HG03520 (cell line): ENCODE results near the gene TSEN2.
"Not testable (repeated sequence)": the region's sequence is repeated elsewhere in the genome, so short reads cannot be mapped to it uniquely, and the experiment has no call there.

Source experiments
- ATAC-seq: cut with Tn5 transposase; IDR thresholded peaks from one replicate; pipeline ENCODE4 v1.9.1; 2021; ENCODE audit warnings: mild to moderate bottlenecking, moderate library complexity; ENCODE audit not compliant: unreplicated experiment

Gene TSEN2

DNA sequence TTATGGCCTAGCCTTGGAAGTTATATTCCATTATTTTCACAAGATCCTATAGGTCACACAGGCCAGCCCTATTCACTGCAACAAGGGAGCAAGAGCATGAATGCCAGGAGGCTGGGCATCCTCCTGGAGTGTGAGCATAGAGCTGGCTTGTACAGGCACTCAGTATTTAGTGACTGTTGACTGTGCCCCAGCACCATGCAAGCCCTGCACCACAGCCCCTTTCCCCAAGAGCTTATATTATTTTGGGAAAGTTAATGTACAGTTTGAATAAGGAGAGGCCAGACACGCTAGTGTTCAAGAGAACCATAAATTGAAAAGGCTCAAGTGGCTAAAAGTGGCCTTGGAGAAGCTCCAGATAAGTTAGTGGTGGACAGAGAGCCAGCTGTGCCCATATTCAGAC lies 32.3 kb upstream of the TSEN2 start:
- no peak for ATAC-seq

GRCh38 chr3:12452361-12453330 lies 31.6 kb upstream of the TSEN2 start:
- ATAC-seq: no peak

DNA sequence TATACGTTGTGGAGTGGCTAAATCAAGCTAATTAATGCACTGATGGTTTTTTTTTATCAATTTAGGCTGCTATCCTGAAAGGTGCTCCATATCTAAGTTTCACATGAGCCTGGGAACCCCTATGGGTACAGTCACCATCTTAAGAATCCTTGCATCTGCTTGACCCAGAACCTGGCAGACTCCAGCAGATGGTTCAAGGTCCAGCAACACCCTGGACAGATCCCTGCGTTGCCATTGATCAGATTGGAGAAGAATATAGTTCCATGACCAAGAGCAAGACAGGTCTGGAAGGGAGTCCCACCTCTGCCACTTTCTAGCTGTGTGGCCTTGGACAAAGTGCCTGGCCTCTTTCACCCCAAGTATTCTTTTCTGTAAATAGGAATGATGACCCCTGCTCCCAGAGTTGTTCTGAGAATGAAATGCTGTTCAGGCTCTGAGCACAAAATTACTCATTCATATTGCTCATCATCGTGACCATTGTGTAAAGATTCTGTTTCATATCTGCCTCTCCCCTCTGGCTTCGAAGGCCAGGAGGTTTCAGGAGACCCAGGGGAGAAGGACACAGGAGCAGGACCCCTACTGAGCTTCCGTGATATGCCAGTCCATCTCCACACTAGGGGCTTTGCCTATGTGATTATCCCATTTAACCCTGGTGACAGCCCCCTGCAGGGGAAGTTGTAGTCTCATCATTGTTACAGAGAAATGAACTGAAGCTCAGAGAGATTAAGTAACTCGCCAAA lies 30.0 kb upstream of the TSEN2 start:
- no peak for ATAC-seq

- ATAC-seq: no peak
Observed at GRCh38 chr3:12454816-12455121, 29.5 kb upstream of the TSEN2 start.

DNA sequence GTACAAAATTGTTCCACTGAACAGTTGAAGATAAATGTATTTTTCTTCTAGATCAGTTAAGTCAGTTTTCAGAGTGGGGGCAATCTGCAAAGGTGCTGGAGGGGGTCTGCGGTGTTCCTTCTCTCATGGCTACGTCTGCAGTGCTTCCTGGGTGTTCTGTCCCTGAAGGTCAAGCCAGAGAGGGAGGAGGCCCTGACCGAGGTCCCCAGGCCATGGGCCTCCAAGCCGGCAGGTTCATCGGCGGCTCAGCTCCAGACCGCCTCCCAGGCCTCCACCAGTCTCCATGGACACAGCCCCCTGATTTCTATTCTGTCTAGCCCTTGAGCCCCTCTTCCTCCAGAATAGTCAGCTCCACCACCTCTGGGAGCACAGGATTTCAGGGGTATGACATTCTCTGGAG lies 28.5 kb upstream of the TSEN2 start:
- no peak for ATAC-seq

DNA sequence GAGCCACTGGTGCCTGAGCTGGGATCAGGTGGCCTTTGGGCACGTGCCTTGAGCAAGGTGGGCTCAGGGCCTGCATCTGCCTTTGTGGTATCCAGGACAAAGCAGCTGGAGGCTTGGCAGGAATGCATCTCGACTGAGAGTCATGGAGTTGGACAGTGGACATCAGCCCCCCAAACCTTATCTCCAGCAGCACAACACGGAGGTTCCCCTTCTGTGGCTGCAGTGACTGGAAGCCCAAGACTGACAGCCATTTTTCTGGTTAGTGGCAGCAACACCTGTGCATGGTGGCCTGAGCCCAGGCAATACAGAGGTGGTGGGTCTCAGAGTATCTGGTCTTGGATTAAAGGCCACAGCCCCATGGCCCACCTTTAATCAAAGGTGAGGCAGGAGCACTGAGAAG lies 27.8 kb upstream of the TSEN2 start:
- ATAC-seq: no peak

DNA sequence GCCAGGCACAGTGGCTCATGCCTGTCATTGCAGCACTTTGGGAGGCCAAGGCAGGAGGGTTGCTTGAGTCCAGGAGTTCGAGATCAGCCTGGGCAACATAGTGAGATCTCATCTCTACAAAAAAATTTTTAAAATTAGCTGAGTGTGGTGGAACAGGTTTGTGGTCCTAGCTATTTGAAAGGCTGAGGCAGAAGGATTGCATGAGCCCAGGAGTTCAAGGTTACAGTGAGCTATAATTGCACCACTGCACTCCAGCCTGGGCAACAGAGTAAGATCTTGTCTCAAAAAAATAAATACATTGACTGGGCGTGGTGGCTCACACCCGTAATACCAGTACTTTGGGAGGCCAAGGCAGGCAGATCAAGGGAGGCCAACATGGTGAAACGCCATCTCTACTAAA lies 26.9 kb upstream of the TSEN2 start:
- not testable (repeated sequence) for ATAC-seq

GRCh38 chr3:12458901-12459300 lies 25.4 kb upstream of the TSEN2 start:
- no peak for ATAC-seq

DNA sequence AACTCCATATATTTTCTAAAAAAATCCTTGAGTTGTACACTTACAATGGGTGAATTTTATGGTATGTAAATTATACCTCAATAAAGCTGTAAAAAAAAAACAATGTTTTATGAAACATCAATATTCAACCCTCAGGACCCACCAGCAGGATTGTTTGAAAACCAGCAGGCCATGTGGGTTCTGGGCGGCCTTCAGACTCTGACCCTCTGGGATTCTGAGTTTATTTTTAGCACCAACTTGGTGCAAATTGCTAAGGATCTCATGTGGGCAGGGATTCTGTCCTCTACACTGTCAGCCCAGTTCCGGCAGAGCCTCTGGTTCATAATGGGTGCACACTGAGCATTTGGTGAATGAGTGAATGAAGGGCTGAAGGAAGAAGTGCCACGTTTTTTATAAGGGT lies 24.2 kb upstream of the TSEN2 start:
- no peak for ATAC-seq

GRCh38 chr3:12461097-12461649 lies 23.1 kb upstream of the TSEN2 start:
- ATAC-seq: no peak

DNA sequence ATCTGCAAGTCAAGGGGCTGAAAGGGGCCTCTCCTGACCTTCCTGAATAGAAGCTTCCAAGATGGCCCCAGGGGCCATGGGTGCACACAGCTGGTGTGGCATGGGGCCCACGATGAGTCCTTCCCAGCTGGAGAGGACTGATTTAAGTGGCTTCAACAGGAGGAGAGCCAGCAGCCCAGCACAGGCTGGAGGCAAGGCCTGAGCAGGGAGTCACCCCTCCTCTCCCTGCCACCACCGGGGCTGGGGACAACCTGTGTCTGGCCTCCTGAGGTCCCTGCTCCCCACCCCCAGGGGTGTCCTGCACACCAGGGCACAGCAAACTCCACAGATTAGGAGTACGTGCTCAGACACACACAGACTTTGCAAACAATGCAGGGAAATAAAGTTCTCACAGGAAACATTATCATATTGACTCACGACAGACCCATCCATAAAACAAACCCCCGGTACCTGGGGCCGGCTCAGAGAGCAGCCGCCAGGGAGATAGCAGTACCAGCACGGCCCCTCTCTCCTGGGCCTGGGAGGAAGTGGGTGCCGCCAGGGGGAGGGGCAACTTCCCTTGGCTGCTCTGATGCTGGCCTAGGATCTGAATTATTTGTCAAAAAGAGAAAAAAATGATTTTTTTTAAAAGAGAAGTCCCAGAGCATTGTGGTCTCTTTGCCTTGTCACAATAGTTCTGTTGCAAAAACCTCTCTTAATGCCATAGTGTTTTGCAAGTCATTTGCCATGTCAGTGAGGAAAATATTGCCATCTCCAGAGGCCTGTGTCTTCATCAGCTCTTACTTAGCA lies 21.9 kb upstream of the TSEN2 start:
- no peak for ATAC-seq

DNA sequence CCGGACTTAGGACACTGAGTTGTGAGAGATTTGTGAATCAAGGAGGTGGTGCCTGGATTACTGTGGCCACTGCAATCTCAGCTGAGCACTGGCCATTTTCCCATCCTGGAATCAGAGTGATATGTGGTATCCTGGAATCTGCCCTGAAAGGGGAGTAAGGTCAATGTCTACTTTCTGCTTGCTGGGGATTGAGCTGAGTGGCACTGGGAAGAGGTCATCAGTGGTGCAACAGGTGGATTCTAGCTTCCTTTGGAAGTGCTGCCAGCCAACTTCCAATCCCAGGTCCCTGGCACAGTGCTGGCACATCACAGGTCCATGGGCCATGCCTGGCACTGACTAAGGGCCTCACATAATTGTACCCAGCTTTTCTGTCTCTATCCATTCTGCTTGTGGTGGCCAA lies 20.6 kb upstream of the TSEN2 start:
- ATAC-seq: no peak

DNA sequence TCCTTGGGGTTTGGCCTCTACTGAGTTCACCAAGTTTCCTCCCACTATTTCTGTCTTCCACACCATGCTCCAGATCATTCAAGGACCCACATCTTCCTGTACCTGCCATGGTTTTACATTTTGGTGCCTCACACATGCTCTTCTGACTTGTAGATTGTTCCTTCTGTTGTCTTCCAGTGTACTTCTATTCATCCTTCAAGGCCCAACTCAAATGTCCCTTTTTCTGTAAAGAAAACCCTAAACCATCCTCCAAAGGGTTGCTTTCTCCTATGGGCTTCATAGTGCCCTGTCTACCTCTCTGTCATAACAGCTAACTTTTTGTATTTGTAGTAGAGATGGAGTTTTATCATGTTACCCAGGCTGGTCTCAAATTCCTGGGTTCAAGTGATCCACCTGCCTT lies 20.1 kb upstream of the TSEN2 start:
- ATAC-seq: no peak

DNA sequence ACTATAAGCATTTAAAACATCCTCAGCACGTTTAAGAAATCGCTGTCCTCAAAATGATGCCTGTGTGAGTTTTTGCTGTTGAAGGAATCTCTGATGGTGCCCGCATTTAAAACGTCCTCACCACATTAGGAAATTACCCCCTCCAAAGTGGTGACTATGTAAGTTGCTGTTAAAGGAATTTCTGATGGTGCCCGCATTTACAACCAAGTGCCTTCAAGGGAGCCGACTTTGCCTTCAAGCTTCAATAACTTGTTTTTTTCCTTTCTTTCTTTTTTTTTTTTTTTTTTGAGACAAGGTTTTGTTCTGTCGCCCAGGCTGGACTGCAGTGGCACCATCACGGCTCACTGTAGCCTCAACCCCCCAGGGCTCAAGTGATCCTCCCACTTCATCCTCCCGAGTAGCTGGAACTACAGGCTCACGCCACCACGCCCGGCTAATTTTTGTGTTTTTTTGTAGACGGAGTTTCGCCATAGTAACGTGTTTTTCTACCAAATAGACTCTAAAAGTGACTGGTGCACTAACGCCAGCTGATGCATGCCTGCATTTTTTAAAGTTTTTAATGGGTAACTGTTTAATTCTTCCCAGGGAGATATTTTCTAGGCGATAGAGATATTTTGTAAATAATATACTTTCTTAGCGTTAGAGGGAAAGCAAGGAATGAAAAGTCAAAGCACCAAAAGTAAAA lies 19.0 kb upstream of the TSEN2 start:
- ATAC-seq: no peak

GRCh38 chr3:12465836-12466225 lies 18.4 kb upstream of the TSEN2 start:
- no peak for ATAC-seq

DNA sequence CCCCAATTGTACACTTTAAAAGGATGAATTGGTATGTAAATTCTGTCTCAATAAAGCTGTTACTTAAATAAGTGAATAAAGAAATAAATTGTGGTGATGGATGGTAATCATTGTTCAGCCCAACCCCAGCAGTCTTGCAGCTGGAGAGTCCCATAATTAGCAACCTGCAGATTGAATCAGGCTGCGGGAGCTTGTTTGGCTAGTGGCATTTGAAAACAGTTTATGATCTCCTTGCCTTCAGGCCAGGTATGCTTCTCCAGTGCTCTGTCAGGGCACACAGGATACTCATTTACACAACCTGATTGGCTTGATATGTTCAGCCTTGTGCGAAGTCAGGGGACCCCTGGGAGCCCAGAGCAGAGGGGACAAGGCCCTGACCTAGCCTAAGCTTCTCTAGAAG lies 16.5 kb upstream of the TSEN2 start:
- ATAC-seq: no peak

- no peak for ATAC-seq
Observed at GRCh38 chr3:12468276-12468675, 16.0 kb upstream of the TSEN2 start.

DNA sequence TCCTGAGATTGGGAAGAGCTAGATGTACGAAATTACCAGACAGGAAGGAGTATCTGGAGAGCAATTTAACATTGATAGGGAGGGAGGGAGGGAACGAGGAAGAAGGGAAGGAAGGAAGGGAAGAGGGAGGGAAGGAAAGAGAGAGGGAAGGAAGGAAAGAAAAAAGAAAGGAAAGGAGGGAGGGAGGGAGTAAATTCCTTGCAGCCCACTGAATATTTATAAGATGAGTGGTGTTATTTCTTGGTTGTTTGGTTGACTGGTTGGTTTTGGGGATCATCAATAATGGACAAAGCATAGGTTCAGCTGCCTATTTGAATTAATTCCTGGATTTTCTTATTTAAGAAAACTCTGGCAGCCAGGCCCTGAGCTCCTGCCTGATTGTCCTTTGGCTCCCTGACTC lies 15.5 kb upstream of the TSEN2 start:
- ATAC-seq: no peak

DNA sequence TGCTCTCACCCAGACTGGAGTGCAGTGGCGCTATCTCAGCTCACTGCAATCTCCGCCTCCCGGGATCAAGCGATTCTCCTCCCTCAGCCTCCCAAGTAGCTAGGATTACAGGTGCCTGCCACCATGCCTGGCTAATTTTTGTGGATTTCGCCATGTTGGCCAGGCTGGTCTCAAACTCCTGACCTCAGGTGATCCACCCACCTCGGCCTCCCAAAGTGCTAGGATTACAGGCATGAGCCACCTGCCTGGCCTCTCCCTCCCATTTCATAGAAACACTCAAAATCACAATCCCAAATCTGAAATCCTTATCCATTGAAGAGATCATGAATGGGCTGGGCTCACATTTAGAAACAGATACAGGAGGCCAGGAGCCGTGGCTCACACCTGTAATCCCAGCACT lies 15.1 kb upstream of the TSEN2 start:
- ATAC-seq: not testable (repeated sequence)

DNA sequence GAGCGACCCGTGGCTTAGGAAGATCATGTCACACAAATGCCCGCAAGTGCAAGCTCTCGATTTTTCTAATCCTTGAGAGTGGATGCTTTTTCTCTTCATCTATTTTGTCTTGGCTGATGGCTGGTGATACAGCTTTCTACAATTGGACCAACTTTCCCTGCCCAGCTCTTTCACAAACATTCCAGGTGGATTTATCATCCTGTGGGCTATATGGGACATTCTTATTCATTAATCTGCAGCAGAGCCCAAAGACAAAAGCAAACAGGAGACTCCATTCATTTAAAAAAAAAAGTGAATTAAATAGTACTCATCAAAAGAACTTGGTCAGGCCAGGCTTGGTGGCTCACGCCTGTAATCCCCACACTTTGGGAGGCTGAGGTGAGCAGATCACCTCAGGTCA lies 14.2 kb upstream of the TSEN2 start:
- ATAC-seq: no peak

- ATAC-seq: no peak
Observed at GRCh38 chr3:12470680-12471079, 13.6 kb upstream of the TSEN2 start.
